GM23338 (cell line): ENCODE measurements around the gene TRPV5. TPM values are rescaled to one million over a fixed set of nuclear protein-coding genes. Genes with fewer than 3 reads are reported as not detected.

Source experiments
- ATAC-seq: fragments of 200-7000 bp; cut with Tn5 transposase; 3 replicates; pipeline ENCODE4 v1.9.1; 2020
- DNase-seq: peaks from one replicate; pipeline ENCODE4 v3.0.0-alpha.2; 2015; ENCODE audit warnings: low spot score
- H2AFZ ChIP-seq: fragments of 200-600 bp; sonication (generic); 2 replicates; pipeline ENCODE4 v1.8.0; 2016; ENCODE audit warnings: antibody characterized with exemption, mild to moderate bottlenecking, moderate library complexity
- H3F3A ChIP-seq: fragments of 200-600 bp; sonication (generic); replicated peaks from 2 replicates; pipeline ENCODE4 v1.8.0; 2017; ENCODE audit warnings: antibody characterized with exemption, mixed run types, low read depth
- H3K27ac ChIP-seq: fragments of 200-600 bp; sonication (generic); 2 replicates; pipeline ENCODE4 v1.6.1; 2016; ENCODE audit warnings: low read depth
- H3K27me3 ChIP-seq: fragments of 200-600 bp; sonication (generic); 2 replicates; pipeline ENCODE4 v1.8.0; 2016; ENCODE audit warnings: mild to moderate bottlenecking, mixed run types, moderate library complexity; ENCODE audit not compliant: insufficient read depth
- H3K36me3 ChIP-seq: fragments of 200-600 bp; sonication (generic); 2 replicates; pipeline ENCODE4 v1.8.0; 2016; ENCODE audit warnings: mild to moderate bottlenecking; ENCODE audit not compliant: insufficient read depth
- H3K4me1 ChIP-seq: fragments of 200-600 bp; sonication (generic); 2 replicates; pipeline ENCODE4 v1.8.0; 2016; ENCODE audit warnings: mild to moderate bottlenecking, moderate library complexity; ENCODE audit not compliant: insufficient read depth
- H3K4me2 ChIP-seq: fragments of 200-600 bp; sonication (generic); 2 replicates; pipeline ENCODE4 v1.7.1; 2017; ENCODE audit warnings: mixed run types
- H3K4me3 ChIP-seq: fragments of 200-600 bp; sonication (generic); 2 replicates; pipeline ENCODE4 v1.6.1; 2016; ENCODE audit warnings: mixed run types
- H3K79me2 ChIP-seq: fragments of 200-600 bp; sonication (generic); replicated peaks from 2 replicates; pipeline ENCODE4 v1.8.0; 2017; ENCODE audit warnings: mild to moderate bottlenecking; ENCODE audit not compliant: insufficient read depth
- H3K9me2 ChIP-seq: fragments of 200-600 bp; sonication (generic); 2 replicates; pipeline ENCODE4 v1.8.0; 2017; ENCODE audit not compliant: insufficient read depth
- H4K20me1 ChIP-seq: fragments of 200-600 bp; sonication (generic); replicated peaks from 2 replicates; pipeline ENCODE4 v1.8.0; 2017; ENCODE audit warnings: mild to moderate bottlenecking; ENCODE audit not compliant: insufficient read depth
- H3K27ac Mint-ChIP-seq: 2 replicates; pipeline ENCODE4 v1.8.0; 2020; ENCODE audit warnings: inconsistent platforms, mild to moderate bottlenecking, moderate library complexity, mixed read lengths
- H3K27me3 Mint-ChIP-seq: 3 replicates; pipeline ENCODE4 v1.8.0; 2022; ENCODE audit warnings: low read depth, mild to moderate bottlenecking, moderate library complexity, mixed read lengths, inconsistent platforms; ENCODE audit not compliant: insufficient read depth, poor library complexity
- H3K36me3 Mint-ChIP-seq: 3 replicates; pipeline ENCODE4 v1.8.0; 2021; ENCODE audit warnings: low read depth, mild to moderate bottlenecking, inconsistent platforms, moderate library complexity, mixed read lengths
- H3K4me1 Mint-ChIP-seq: 3 replicates; pipeline ENCODE4 v1.8.0; 2020; ENCODE audit warnings: mild to moderate bottlenecking, inconsistent platforms, mixed read lengths
- H3K4me3 Mint-ChIP-seq: 3 replicates; pipeline ENCODE4 v1.8.0; 2021; ENCODE audit warnings: moderate library complexity, mild to moderate bottlenecking, inconsistent platforms, mixed read lengths
- H3K9me3 Mint-ChIP-seq: 3 replicates; pipeline ENCODE4 v1.8.0; 2020; ENCODE audit warnings: moderate library complexity, mild to moderate bottlenecking, inconsistent platforms, mixed read lengths
- EZH2 ChIP-seq: fragments of 200-600 bp; sonication (generic); IDR thresholded peaks from one replicate; pipeline ENCODE4 v1.8.0; 2017; ENCODE audit warnings: antibody characterized with exemption, mild to moderate bottlenecking, low read depth; ENCODE audit not compliant: unreplicated experiment
- EZH2phosphoT487 ChIP-seq: fragments of 200-600 bp; sonication (generic); IDR thresholded peaks from one replicate; pipeline ENCODE4 v1.8.1; 2018; ENCODE audit warnings: antibody characterized with exemption; ENCODE audit not compliant: unreplicated experiment
- JUNB ChIP-seq: IDR thresholded peaks from one replicate; pipeline ENCODE4 v1.6.1; 2016; ENCODE audit warnings: antibody characterized with exemption; ENCODE audit not compliant: unreplicated experiment
- NANOG ChIP-seq: IDR thresholded peaks from 2 replicates; pipeline ENCODE4 v1.6.1; 2016; ENCODE audit warnings: antibody characterized with exemption, borderline replicate concordance
- POLR2AphosphoS5 ChIP-seq: IDR thresholded peaks from 2 replicates; pipeline ENCODE4 v1.6.1; 2016; ENCODE audit warnings: antibody characterized with exemption, low read depth
- STAT1 ChIP-seq: IDR thresholded peaks from one replicate; pipeline ENCODE4 v1.6.1; 2016; ENCODE audit warnings: antibody characterized with exemption; ENCODE audit not compliant: unreplicated experiment
- ZNF114 ChIP-seq: fragments of 250-450 bp; sonication (Bioruptor Pico); IDR thresholded peaks from 2 replicates; pipeline ENCODE4 v1.5.0; 2020; ENCODE audit warnings: mild to moderate bottlenecking, moderate library complexity
- ZNF331 ChIP-seq: fragments of 250-450 bp; sonication (Bioruptor Pico); IDR thresholded peaks from 2 replicates; pipeline ENCODE4 v1.5.0; 2020; ENCODE audit warnings: low read depth, mild to moderate bottlenecking, moderate library complexity
- polyA plus RNA-seq: library from polyadenylated mRNA; unstranded; fragments of >200 nt; fragmentation: Nextera tagmentation; extraction: Ambion mirVana; gene quantifications from 2 replicates; pipeline ENCODE4 v1.2.1, GENCODE V29; 2016
- total RNA-seq: library from RNA; depleted of rRNA; stranded (reverse); fragments of >200 nt; shearing (Covaris generic); gene quantifications from 2 replicates; pipeline ENCODE4 v1.2.3, GENCODE V29; 2014
- TF ChIP-seq, protein P1 (sequence below): fragments of 250-450 bp; sonication (Bioruptor Pico); IDR thresholded peaks from 2 replicates; pipeline ENCODE4 v1.5.0; 2020; ENCODE audit warnings: mild to moderate bottlenecking, moderate library complexity
- TF ChIP-seq, protein P2 (sequence below), 2 experiments: fragments of 200-600 bp in 1 of 2; sonication (generic) in 1 of 2; conservative IDR thresholded peaks; 2 replicates each; pipeline versions ENCODE4 v1.5.1 to v1.6.1; 2016 to 2017; ENCODE audit warnings: antibody characterized with exemption in 2 of 2, low read depth in 2 of 2, mild to moderate bottlenecking in 2 of 2, moderate library complexity in 1 of 2

TRPV5 gene
- total and polyA plus RNA-seq, 2 experiments from 2014 or later: not detected

DNA sequence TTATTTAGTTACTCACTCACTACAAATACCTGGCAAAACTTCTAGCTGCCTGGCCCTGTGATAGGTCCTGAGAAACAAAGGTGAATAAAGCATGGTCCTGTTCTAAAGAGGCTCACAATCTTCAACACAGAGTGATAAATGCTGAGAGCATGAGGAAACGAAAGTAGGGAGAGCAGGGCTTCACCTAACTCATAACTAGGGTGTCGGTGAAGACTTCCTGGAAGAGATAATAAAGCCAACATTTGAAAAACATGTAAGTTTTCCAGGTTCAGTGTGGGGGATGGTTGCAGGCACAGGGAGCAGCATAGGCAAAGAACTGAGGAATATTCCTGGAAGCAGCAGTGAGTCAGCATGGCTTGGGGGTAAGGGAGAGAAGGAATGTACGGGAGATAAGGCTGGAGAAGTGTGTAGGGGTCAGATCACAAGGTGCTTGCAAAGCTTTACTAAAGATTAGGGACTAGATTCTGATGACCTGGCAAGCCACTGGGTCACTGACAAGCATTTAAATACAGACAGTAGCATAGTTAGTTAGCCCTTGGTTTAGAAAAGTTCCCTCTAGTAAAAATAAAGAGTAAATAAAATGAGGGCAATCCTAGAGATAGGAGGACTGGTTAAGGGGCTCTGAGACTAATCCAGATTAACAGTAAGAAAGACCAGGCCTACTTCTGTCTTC is 23.5 kb upstream of the TRPV5 start:
- H3K79me2 ChIP-seq: no peaks in the 10 kb centered on the region
- H3K36me3 ChIP-seq: no peaks in the 10 kb centered on the region; the same call in 1 of the 2 replicates
- Mint-ChIP-seq H3K4me3 (no peak overlapping the region), H3K4me1 (peaks cover 28% of the 10 kb centered on the region), H3K27me3 (peaks cover 8% of the 10 kb centered on the region), H3K9me3 (peaks cover 27% of the 10 kb centered on the region), H3K36me3 (peaks cover 33% of the 10 kb centered on the region), H3K27ac (peak overlapping the region; percentile 20)
- H3F3A ChIP-seq: no peaks in the 10 kb centered on the region
- no peak overlapping the region for H3K4me3 ChIP-seq
- H3K4me1 ChIP-seq: peaks cover 29% of the 10 kb centered on the region
- peak overlapping the region; percentile 68 for H2AFZ ChIP-seq
- H3K27ac ChIP-seq: no peak overlapping the region
- ATAC-seq (no peak), DNase-seq (no peak)
- no peaks in the 10 kb centered on the region for H3K27me3 ChIP-seq
- H3K4me2 ChIP-seq: peak overlapping the region; percentile 61; the same call in 1 of the 2 replicates
- H3K9me2 ChIP-seq: peaks cover 21% of the 10 kb centered on the region
- no peak for TF ChIP-seq ZNF114 (CRISPR knock-in tag)
- TF ChIP-seq EZH2phosphoT487: no peak
- TF ChIP-seq STAT1: no peak
- TF ChIP-seq EZH2: no peak
- no peak for TF ChIP-seq JUNB
- no peak for TF ChIP-seq NANOG
- TF ChIP-seq, protein P1, sequence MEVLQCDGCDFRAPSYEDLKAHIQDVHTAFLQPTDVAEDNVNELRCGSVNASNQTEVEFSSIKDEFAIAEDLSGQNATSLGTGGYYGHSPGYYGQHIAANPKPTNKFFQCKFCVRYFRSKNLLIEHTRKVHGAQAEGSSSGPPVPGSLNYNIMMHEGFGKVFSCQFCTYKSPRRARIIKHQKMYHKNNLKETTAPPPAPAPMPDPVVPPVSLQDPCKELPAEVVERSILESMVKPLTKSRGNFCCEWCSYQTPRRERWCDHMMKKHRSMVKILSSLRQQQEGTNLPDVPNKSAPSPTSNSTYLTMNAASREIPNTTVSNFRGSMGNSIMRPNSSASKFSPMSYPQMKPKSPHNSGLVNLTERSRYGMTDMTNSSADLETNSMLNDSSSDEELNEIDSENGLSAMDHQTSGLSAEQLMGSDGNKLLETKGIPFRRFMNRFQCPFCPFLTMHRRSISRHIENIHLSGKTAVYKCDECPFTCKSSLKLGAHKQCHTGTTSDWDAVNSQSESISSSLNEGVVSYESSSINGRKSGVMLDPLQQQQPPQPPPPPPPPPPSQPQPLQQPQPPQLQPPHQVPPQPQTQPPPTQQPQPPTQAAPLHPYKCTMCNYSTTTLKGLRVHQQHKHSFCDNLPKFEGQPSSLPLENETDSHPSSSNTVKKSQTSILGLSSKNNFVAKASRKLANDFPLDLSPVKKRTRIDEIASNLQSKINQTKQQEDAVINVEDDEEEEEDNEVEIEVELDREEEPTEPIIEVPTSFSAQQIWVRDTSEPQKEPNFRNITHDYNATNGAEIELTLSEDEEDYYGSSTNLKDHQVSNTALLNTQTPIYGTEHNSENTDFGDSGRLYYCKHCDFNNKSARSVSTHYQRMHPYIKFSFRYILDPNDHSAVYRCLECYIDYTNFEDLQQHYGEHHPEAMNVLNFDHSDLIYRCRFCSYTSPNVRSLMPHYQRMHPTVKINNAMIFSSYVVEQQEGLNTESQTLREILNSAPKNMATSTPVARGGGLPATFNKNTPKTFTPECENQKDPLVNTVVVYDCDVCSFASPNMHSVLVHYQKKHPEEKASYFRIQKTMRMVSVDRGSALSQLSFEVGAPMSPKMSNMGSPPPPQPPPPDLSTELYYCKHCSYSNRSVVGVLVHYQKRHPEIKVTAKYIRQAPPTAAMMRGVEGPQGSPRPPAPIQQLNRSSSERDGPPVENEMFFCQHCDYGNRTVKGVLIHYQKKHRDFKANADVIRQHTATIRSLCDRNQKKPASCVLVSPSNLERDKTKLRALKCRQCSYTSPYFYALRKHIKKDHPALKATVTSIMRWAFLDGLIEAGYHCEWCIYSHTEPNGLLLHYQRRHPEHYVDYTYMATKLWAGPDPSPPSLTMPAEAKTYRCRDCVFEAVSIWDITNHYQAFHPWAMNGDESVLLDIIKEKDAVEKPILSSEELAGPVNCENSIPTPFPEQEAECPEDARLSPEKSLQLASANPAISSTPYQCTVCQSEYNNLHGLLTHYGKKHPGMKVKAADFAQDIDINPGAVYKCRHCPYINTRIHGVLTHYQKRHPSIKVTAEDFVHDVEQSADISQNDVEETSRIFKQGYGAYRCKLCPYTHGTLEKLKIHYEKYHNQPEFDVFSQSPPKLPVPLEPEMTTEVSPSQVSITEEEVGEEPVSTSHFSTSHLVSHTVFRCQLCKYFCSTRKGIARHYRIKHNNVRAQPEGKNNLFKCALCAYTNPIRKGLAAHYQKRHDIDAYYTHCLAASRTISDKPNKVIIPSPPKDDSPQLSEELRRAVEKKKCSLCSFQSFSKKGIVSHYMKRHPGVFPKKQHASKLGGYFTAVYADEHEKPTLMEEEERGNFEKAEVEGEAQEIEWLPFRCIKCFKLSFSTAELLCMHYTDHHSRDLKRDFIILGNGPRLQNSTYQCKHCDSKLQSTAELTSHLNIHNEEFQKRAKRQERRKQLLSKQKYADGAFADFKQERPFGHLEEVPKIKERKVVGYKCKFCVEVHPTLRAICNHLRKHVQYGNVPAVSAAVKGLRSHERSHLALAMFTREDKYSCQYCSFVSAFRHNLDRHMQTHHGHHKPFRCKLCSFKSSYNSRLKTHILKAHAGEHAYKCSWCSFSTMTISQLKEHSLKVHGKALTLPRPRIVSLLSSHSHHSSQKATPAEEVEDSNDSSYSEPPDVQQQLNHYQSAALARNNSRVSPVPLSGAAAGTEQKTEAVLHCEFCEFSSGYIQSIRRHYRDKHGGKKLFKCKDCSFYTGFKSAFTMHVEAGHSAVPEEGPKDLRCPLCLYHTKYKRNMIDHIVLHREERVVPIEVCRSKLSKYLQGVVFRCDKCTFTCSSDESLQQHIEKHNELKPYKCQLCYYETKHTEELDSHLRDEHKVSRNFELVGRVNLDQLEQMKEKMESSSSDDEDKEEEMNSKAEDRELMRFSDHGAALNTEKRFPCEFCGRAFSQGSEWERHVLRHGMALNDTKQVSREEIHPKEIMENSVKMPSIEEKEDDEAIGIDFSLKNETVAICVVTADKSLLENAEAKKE (CRISPR knock-in tag): no peak
- TF ChIP-seq, protein P2, sequence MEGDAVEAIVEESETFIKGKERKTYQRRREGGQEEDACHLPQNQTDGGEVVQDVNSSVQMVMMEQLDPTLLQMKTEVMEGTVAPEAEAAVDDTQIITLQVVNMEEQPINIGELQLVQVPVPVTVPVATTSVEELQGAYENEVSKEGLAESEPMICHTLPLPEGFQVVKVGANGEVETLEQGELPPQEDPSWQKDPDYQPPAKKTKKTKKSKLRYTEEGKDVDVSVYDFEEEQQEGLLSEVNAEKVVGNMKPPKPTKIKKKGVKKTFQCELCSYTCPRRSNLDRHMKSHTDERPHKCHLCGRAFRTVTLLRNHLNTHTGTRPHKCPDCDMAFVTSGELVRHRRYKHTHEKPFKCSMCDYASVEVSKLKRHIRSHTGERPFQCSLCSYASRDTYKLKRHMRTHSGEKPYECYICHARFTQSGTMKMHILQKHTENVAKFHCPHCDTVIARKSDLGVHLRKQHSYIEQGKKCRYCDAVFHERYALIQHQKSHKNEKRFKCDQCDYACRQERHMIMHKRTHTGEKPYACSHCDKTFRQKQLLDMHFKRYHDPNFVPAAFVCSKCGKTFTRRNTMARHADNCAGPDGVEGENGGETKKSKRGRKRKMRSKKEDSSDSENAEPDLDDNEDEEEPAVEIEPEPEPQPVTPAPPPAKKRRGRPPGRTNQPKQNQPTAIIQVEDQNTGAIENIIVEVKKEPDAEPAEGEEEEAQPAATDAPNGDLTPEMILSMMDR (conservative IDR thresholded peaks at IDR 0.05; ENCODE audit: low read depth in 2 of 2): no peak
- no peak for TF ChIP-seq POLR2AphosphoS5
- TF ChIP-seq ZNF331 (CRISPR knock-in tag): no peak
- H4K20me1 ChIP-seq: no peaks in the 10 kb centered on the region
